Activated naive CD8-positive, alpha-beta T cell treated with anti-CD3 and anti-CD28 coated beads, Interleukin-2, amount 50 U/mL, for 24 hours (primary cell): ENCODE results near the gene RBBP9.
"Not testable (repeated sequence)": the region's sequence is repeated elsewhere in the genome, so short reads cannot be mapped to it uniquely, and the experiment has no call there.

Experiments used
- ATAC-seq: fragments of 150-1000 bp; cut with Tn5 transposase; one replicate; pipeline ENCODE4 v1.10.0; 2021
- DNase-seq: peaks from one replicate; pipeline ENCODE4 v3.0.0; 2021
- H3K27ac Mint-ChIP-seq: one replicate; pipeline ENCODE4 v1.8.0; 2021; ENCODE audit warnings: mild to moderate bottlenecking, mixed read lengths
- H3K27me3 Mint-ChIP-seq: one replicate; pipeline ENCODE4 v1.8.0; 2021; ENCODE audit warnings: mixed read lengths
- H3K36me3 Mint-ChIP-seq: one replicate; pipeline ENCODE4 v1.8.0; 2021; ENCODE audit warnings: low read depth, mixed read lengths
- H3K4me1 Mint-ChIP-seq: one replicate; pipeline ENCODE4 v1.8.0; 2021; ENCODE audit warnings: mixed read lengths
- H3K4me3 Mint-ChIP-seq: one replicate; pipeline ENCODE4 v1.8.0; 2021; ENCODE audit warnings: mild to moderate bottlenecking, moderate library complexity, mixed read lengths
- H3K9me3 Mint-ChIP-seq: one replicate; pipeline ENCODE4 v1.8.0; 2021; ENCODE audit warnings: mixed read lengths

The RBBP9 gene

DNA sequence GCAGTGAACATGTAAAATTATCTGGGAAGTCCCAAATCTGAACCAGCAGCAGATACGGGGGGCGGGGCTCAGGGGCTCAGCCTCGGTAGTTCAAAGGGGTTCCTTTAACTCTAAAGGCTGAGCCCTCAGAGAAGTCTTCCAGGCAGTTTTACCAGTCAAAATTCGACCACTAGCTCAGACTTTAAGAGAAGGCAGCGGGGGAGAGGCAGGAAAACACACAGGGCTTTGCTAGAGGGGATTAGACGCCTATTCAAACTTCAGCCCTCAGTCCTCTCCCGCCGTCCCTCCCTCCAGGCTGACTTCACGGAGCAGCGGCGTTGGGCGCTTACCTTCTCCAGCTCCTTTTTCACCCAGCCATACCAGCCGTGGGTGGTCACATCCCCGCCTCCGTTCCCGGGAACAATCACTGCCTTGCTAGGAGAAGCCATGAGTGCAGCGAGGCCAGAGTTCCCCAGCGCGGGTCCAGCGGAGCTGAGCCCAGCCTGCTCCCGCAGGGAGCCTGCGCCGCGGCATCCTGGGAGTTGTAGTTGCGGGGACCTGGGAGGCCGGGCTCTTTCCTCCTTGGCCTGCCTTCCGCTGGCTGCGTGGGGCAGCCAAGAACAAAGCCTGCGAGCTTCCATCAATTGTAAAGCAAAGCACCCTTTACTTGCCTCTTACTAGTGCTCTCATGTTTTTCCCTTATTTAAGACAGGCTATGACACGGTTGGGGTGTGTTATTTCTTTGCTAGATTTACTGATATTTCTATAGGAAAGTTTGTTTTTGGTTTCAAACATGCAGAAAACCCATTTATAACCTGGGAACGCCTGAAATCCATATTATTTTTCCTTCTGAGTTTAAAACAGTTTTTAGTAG, at the start of gene RBBP9:
RBBP9 (minus strand) TSS at position 486 of the 853 bp plus-strand sequence; CDS start at position 428, 58 bp downstream.
- DNase-seq (peak; percentile 78), ATAC-seq (peak; percentile 99)
- H3K4me1 Mint-ChIP-seq, result peaks cover 14% of the 10 kb centered on the region
- H3K27ac Mint-ChIP-seq, result peak within 1 kb of the TSS; percentile 82
- H3K36me3 Mint-ChIP-seq, result peaks cover 12% of the 10 kb centered on the region
- H3K27me3 Mint-ChIP-seq, result peaks cover 3% of the 10 kb centered on the region
- peak within 1 kb of the TSS; percentile 95 for H3K4me3 Mint-ChIP-seq
- H3K9me3 Mint-ChIP-seq, result no peaks in the 10 kb centered on the region

DNA sequence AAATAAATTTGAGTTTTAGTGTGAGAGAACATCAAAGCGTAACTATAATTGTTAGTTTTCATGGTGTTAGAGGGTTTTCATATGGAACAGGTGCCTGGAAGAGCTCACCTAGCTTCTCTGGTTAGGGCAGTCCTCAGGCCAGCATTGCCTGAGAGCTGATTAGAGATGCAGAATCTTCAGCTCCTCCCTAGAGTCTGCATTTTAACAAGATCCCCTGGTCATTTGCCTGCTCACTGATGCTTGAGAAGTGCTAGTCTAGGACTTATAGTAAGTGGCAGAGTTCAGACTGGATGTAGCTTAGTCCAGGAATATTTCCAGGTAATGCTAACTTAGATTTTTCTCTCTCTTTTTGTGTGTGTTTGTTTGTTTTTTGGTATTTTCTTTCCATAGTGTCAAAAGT, 48.5 kb upstream of the RBBP9 start:
- Mint-ChIP-seq H3K4me1 (no peaks in the 10 kb centered on the region), H3K27ac (no peak overlapping the region), H3K4me3 (no peak overlapping the region), H3K9me3 (no peaks in the 10 kb centered on the region), H3K27me3 (no peaks in the 10 kb centered on the region), H3K36me3 (peaks cover 53% of the 10 kb centered on the region)
- no peak for DNase-seq
- no peak for ATAC-seq

DNA sequence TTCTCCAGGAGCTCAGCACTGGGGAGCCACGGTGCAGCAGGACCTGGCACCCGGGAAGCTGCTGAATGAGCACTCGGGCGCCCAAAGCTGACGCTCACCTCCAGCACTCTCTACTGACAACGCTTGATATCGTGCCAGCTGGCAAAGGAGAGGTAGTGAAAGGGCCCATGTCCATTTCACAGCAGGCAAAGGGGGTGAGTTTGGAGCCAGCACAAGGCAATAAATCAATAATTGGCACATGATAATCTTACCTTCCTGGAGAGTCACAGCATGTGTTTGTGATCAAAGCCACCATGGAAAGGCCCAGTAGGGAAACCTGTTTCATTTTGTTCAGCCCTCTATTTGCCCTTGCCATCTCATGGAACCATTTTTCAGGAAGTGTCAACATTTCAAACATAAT, 46.9 kb upstream of the RBBP9 start:
- no peak overlapping the region for H3K27ac Mint-ChIP-seq
- peaks cover 55% of the 10 kb centered on the region for H3K36me3 Mint-ChIP-seq
- no peak for DNase-seq
- H3K4me3 Mint-ChIP-seq, result no peak overlapping the region
- H3K4me1 Mint-ChIP-seq, result no peaks in the 10 kb centered on the region
- H3K9me3 Mint-ChIP-seq, result no peaks in the 10 kb centered on the region
- no peak for ATAC-seq
- no peaks in the 10 kb centered on the region for H3K27me3 Mint-ChIP-seq

DNA sequence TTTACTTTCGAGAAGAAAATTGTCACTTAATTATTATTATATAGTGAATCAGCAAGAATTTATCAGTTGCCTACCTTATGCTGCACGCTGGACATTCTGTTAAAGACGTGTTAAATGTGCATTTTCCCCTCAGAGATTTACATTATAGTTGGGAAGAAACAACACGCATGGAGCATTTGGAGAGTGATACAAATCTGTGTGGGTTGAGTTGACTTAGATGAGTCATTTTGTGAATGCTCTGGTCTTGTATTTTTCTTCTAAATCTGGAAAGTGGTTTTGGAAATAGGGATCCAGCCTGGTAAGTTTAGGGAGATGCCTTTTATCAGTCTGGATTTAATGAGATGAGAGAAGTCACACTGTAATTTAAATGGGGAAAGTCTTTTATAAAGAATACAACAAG, 46.2 kb upstream of the RBBP9 start:
- H3K9me3 Mint-ChIP-seq, result no peaks in the 10 kb centered on the region
- no peak overlapping the region for H3K4me3 Mint-ChIP-seq
- DNase-seq, result no peak
- ATAC-seq, result no peak
- no peaks in the 10 kb centered on the region for H3K27me3 Mint-ChIP-seq
- H3K4me1 Mint-ChIP-seq, result no peaks in the 10 kb centered on the region
- peaks cover 55% of the 10 kb centered on the region for H3K36me3 Mint-ChIP-seq
- H3K27ac Mint-ChIP-seq, result peak overlapping the region; percentile 9

DNA sequence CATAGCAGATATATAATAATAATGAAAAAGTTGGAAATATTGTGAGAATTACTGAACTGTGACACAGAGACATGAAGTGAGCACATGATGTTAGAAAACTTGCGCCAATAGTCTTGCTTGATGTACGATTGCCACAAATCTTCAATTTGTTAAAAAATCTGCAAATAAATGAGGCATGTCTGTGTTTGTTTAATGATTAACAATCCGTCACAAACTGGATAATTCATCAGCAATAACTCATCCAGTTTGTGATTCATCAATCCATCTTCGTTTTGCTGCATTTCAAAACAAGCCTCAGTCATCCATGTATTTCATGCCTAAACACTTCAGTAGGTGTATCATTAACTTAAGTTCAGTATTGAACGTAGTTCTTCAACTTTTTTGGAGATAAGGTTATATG, 44.7 kb upstream of the RBBP9 start:
- Mint-ChIP-seq H3K4me3 (no peak overlapping the region), H3K36me3 (peaks cover 53% of the 10 kb centered on the region), H3K27me3 (no peaks in the 10 kb centered on the region), H3K4me1 (no peaks in the 10 kb centered on the region), H3K27ac (peak overlapping the region; percentile 8), H3K9me3 (no peaks in the 10 kb centered on the region)
- DNase-seq (no peak), ATAC-seq (no peak)

DNA sequence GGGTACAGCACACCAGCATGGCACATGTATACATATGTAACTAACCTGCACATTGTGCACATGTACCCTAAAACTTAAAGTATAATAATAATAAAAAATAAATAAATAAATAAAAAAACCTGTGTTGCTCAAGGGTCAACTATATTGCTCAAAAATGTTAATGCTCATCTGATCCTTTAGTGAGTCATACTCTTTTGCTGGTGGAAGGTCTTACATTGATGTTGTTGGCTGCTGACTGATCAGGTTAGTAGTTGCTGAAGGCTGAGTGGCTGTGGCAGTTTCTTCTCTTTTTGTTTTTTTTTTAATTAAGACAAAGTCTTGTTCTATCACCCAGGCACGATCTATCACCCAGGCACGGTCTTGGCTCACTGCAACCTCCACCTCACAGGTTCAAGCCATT, 40.6 kb upstream of the RBBP9 start:
- peaks cover 50% of the 10 kb centered on the region for H3K36me3 Mint-ChIP-seq
- no peaks in the 10 kb centered on the region for H3K27me3 Mint-ChIP-seq
- no peak for ATAC-seq
- no peaks in the 10 kb centered on the region for H3K9me3 Mint-ChIP-seq
- H3K4me3 Mint-ChIP-seq, result no peak overlapping the region
- H3K27ac Mint-ChIP-seq, result no peak overlapping the region
- no peaks in the 10 kb centered on the region for H3K4me1 Mint-ChIP-seq
- no peak for DNase-seq

DNA sequence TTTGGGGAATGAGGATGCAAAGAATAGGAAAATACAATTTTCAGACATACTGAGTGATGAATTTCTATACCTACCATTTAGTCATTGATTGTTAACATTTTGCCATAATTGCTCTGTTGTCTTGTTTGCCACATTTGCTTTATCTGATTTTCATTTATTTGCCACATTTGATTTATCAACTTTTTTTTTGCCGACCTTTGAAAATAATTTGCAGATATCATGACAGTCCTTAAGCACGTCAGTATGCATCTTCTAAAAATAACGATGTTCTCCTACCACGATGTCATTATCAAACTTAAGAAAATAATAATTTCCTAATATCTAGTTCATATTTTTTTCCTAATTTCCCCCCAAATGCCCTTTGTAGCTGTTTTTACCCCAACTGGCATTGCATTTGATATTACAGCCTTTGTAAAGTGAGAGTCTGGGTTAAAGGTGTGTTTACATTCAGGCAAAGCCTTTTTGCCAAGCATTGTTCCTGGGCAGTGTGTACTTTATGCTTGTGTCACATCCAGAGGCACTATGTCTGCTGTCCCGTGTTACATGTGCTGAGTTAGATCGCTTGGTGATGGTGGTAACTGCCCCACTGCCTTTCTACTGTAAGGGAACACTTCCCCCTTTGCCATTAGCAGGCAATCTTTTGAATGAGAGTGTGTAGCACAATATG, 37.1 kb upstream of the RBBP9 start:
- peaks cover 61% of the 10 kb centered on the region for H3K36me3 Mint-ChIP-seq
- H3K27me3 Mint-ChIP-seq, result no peaks in the 10 kb centered on the region
- DNase-seq (no peak), ATAC-seq (no peak)
- H3K27ac Mint-ChIP-seq, result no peak overlapping the region
- no peak overlapping the region for H3K4me3 Mint-ChIP-seq
- H3K4me1 Mint-ChIP-seq, result no peaks in the 10 kb centered on the region
- H3K9me3 Mint-ChIP-seq, result no peaks in the 10 kb centered on the region

DNA sequence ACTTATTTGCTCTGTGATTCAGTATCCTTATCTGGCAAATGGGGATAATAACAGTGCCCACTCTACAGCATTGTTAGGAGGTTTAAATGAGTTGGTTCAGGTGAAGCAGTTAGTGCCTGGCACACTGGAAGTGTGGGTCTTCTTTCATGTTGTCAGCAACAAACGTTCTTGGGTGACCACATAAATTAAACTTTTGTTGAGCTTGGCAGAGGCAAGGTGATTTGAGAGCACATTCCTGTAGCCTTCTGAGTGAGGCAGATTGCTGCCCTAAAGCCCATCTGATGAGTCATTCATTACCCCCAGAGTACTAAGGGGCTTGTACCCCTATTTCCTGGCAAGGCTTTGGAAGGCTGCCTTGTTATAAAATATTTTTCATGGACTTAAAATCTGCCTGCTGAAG, 36.5 kb upstream of the RBBP9 start:
- Mint-ChIP-seq H3K9me3 (no peaks in the 10 kb centered on the region), H3K4me1 (no peaks in the 10 kb centered on the region), H3K36me3 (peaks cover 63% of the 10 kb centered on the region), H3K27ac (no peak overlapping the region), H3K27me3 (no peaks in the 10 kb centered on the region), H3K4me3 (no peak overlapping the region)
- ATAC-seq (no peak), DNase-seq (no peak)

DNA sequence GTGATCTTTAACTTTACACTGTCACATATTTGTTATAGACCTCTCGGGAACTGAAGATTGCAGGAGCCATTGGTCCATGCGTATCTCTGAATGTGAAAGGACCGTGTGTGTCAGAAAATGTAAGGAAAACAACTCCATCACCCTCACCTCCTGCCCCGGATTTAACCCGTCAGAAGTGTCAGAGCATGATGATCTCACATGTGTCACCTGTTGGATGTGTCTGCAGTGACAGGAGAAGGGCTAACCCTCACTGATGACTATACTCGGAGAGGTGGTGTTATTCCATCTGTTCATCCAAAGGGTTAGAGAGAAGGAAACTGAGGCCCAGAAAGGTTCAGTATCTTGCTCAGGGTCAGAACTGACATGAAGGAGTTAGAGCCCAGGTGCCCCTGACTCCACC, 35.6 kb upstream of the RBBP9 start:
- Mint-ChIP-seq H3K4me1 (no peaks in the 10 kb centered on the region), H3K9me3 (no peaks in the 10 kb centered on the region), H3K4me3 (no peak overlapping the region), H3K27me3 (no peaks in the 10 kb centered on the region), H3K36me3 (peaks cover 66% of the 10 kb centered on the region), H3K27ac (no peak overlapping the region)
- no peak for DNase-seq
- ATAC-seq, result no peak

DNA sequence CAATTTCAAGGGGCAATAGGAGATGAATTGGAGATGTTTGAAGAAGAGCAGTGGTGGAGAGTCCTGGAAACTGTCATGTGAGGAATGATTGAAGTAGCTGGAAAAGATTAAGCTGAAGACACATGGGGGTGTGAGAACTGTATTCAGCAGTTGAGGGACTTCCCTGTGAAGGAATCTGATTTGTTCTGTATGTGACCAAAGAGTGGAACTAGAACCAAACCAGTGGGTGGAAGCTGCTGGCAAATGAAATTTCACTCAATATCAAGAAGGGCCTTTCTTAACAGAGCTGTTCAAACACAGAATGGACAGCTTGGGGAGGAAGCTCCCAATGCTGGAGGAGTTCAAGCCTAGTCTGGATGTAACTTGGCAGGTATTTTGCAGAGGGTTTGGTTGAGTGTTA, 32.0 kb upstream of the RBBP9 start:
- peaks cover 67% of the 10 kb centered on the region for H3K36me3 Mint-ChIP-seq

DNA sequence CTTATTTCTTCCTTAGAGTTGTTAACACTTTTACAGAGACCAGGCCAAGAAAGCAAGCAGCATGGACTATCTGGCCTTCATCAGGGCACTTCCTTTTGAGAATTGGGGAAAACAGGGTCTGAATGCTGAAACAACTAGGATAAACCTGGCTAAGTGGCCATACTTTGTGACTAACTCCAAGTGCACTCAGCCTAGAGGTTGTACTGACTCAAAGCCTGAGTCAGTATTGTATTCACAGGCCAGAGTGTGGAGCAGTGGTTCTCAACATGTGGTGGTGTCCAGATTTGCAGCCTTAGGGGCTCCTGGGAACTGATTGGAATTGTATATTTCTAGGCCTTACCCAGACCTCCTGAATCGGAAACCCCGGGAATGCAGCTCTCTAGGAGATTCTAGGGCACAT, 30.8 kb upstream of the RBBP9 start:
- peaks cover 64% of the 10 kb centered on the region for H3K36me3 Mint-ChIP-seq
- no peak for DNase-seq
- no peaks in the 10 kb centered on the region for H3K9me3 Mint-ChIP-seq
- H3K27ac Mint-ChIP-seq, result no peak overlapping the region
- ATAC-seq, result no peak
- H3K4me1 Mint-ChIP-seq, result no peaks in the 10 kb centered on the region
- H3K27me3 Mint-ChIP-seq, result no peaks in the 10 kb centered on the region
- no peak overlapping the region for H3K4me3 Mint-ChIP-seq

More for the DNA sequence above, 32.0 kb upstream of the RBBP9 start:
- no peaks in the 10 kb centered on the region for H3K4me1 Mint-ChIP-seq
- DNase-seq (no peak), ATAC-seq (no peak)
- H3K9me3 Mint-ChIP-seq, result no peaks in the 10 kb centered on the region
- no peak overlapping the region for H3K4me3 Mint-ChIP-seq
- H3K27me3 Mint-ChIP-seq, result no peaks in the 10 kb centered on the region
- H3K27ac Mint-ChIP-seq, result no peak overlapping the region

DNA sequence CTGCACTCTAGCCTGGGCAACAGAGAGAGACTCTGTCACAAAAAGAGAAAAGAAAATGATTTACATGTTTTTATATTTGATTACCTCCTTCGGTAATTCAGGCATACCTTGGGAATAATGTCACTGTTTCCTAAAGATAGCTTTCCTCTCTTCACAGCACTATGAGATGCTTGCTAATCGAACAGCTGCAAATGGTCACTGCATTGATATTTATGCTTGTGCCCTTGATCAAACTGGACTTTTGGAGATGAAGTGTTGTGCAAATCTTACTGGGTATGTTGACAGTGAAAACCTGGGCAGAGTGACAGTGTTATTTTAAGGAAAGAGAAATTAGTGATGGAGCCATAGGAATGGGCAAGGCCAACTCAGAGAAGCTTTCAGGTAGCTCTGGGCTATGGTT, 30.3 kb upstream of the RBBP9 start:
- H3K4me1 Mint-ChIP-seq, result no peaks in the 10 kb centered on the region
- no peak for ATAC-seq
- no peak for DNase-seq
- H3K36me3 Mint-ChIP-seq, result peaks cover 59% of the 10 kb centered on the region
- no peak overlapping the region for H3K4me3 Mint-ChIP-seq
- H3K27me3 Mint-ChIP-seq, result no peaks in the 10 kb centered on the region
- no peak overlapping the region for H3K27ac Mint-ChIP-seq
- no peaks in the 10 kb centered on the region for H3K9me3 Mint-ChIP-seq

DNA sequence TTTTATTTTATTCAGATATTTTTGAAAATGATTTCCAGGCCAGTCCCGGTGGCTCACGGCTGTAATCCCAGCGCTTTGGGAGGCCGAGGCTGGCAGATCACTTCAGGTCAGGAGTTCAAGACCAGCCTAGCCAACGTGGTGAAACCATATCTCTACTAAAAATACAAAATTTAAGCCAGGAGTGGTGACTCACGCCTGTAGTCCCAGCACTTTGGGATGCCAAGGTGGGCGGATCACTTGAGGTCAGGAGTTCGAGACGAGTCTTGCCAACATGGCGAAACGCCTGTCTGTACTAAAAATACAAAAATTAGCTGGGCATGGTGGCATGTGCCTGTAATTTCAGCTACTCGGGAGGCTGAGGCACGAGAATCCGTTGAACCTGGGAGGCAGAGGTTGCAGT, 29.7 kb upstream of the RBBP9 start:
- H3K9me3 Mint-ChIP-seq, H3K4me1 Mint-ChIP-seq, H3K4me3 Mint-ChIP-seq, DNase-seq, H3K27me3 Mint-ChIP-seq, ATAC-seq, H3K27ac Mint-ChIP-seq: not testable (repeated sequence)
- peaks cover 53% of the 10 kb centered on the region for H3K36me3 Mint-ChIP-seq

DNA sequence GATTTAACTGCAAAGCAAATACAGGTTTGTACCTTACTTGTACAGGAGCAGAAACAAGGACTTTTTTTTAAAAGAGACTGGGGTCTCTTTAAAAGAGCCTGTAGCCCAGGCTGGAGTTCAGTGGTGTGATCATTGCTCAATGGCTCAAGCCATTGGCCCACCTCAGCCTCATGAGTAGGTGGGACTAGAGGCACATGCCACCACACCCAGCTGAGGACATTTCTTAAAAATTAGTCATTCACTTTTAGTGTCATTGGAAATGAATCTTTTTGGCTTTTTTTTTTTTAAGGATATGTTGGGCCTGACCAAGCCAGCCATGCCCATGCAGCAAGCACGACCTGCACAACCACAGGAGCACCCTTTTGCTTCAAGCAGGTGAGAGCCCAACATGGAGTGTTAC, 27.6 kb upstream of the RBBP9 start:
- H3K27ac Mint-ChIP-seq, result no peak overlapping the region
- no peaks in the 10 kb centered on the region for H3K27me3 Mint-ChIP-seq
- no peaks in the 10 kb centered on the region for H3K4me1 Mint-ChIP-seq
- DNase-seq (no peak), ATAC-seq (no peak)
- H3K4me3 Mint-ChIP-seq, result no peak overlapping the region
- H3K36me3 Mint-ChIP-seq, result peaks cover 38% of the 10 kb centered on the region
- no peaks in the 10 kb centered on the region for H3K9me3 Mint-ChIP-seq

DNA sequence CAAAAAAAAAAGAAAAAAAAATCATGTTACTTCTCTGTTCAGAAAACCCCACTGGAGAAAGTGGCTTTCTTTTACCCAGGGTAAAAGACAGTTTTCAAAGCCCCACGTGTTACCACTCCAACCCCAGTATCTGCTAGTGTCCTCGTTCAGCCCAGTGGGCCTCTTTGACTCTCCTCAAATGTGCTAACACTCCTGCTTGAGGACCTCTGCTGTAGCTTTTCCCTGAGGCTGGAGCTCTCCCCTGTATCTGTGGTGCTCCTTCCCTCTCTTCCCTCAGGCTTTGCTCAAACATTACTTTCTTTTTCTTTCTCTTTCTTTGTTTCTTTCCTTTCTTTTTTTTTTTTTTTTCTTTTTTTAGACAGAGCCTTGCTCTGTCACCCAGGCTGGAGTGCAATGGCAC, 26.0 kb upstream of the RBBP9 start:
- ATAC-seq (no peak), DNase-seq (no peak)
- no peaks in the 10 kb centered on the region for H3K27me3 Mint-ChIP-seq
- no peaks in the 10 kb centered on the region for H3K4me1 Mint-ChIP-seq
- no peaks in the 10 kb centered on the region for H3K9me3 Mint-ChIP-seq
- H3K4me3 Mint-ChIP-seq, result no peak overlapping the region
- H3K27ac Mint-ChIP-seq, result no peak overlapping the region
- peaks cover 27% of the 10 kb centered on the region for H3K36me3 Mint-ChIP-seq
